IMR-90 (cell line): ENCODE results near the gene ACACB. TPM values are rescaled to one million over a fixed set of nuclear protein-coding genes. Genes with fewer than 3 reads are reported as not detected.

Experiments used
- ATAC-seq: fragments of 200-7000 bp; cut with Tn5 transposase; 2 replicates; pipeline ENCODE4 v1.9.1; 2020; ENCODE audit warnings: low read depth, mild to moderate bottlenecking, moderate library complexity
- BruUV-seq: library from RNA; stranded (reverse); fragments of 400-500 nt; replicated peaks from 2 replicates; lab custom pipeline; 2021; lab: Mats Ljungman, UMichigan
- CTCF ChIA-PET: fragments of 300-600 bp; formaldehyde crosslinking; extraction: SDS; loops from one replicate; lab custom pipeline; 2021; ENCODE audit warnings: antibody characterized with exemption; lab: Yijun Ruan, JAX
- POLR2A ChIA-PET: fragments of 300-600 bp; sonication (Branson Sonifier 250); formaldehyde crosslinking; loops from one replicate; lab custom pipeline; 2022; ENCODE audit warnings: antibody characterized with exemption; ENCODE audit not compliant: unreplicated experiment; lab: Charles Lee
- DNase-seq: peaks from one replicate; pipeline ENCODE4 v3.0.0; 2013
- H2AFZ ChIP-seq: replicated peaks from 2 replicates; pipeline ENCODE3; 2013; ENCODE audit warnings: low read length, mild to moderate bottlenecking; ENCODE audit not compliant: poor library complexity
- H2AK5ac ChIP-seq: 2 replicates; pipeline ENCODE4 v1.6.1; 2013; ENCODE audit warnings: low read depth, low read length, inconsistent platforms
- H2AK9ac ChIP-seq: replicated peaks from 2 replicates; pipeline ENCODE3; 2013; ENCODE audit warnings: mild to moderate bottlenecking, low read depth, low read length, moderate library complexity; ENCODE audit not compliant: poor library complexity
- H2BK120ac ChIP-seq: 2 replicates; pipeline ENCODE4 v1.6.1; 2013; ENCODE audit warnings: low read depth, low read length, inconsistent platforms
- H2BK15ac ChIP-seq: 3 replicates; pipeline ENCODE4 v1.6.1; 2013; ENCODE audit warnings: low read depth, low read length, inconsistent platforms
- H2BK20ac ChIP-seq: 2 replicates; pipeline ENCODE4 v1.6.1; 2013; ENCODE audit warnings: low read depth, mild to moderate bottlenecking, inconsistent platforms, low read length, moderate library complexity
- H2BK5ac ChIP-seq: 2 replicates; pipeline ENCODE4 v1.6.1; 2013; ENCODE audit warnings: mild to moderate bottlenecking, low read depth, low read length, inconsistent platforms; ENCODE audit not compliant: poor library complexity, severe bottlenecking
- H3K14ac ChIP-seq: replicated peaks from 2 replicates; pipeline ENCODE4 v1.6.1; 2013; ENCODE audit warnings: low read depth, low read length, inconsistent platforms
- H3K18ac ChIP-seq: 2 replicates; pipeline ENCODE4 v1.6.1; 2013; ENCODE audit warnings: low read depth, low read length, control low read depth
- H3K23ac ChIP-seq: 2 replicates; pipeline ENCODE4 v1.6.1; 2013; ENCODE audit warnings: low read depth, low read length, inconsistent platforms
- H3K27ac ChIP-seq: 2 replicates; pipeline ENCODE4 v1.5.1; 2013; ENCODE audit warnings: mild to moderate bottlenecking, control low read depth, low read length; ENCODE audit not compliant: insufficient read depth
- H3K27me3 ChIP-seq: 2 replicates; pipeline ENCODE4 v1.6.1; 2013; ENCODE audit warnings: low read length; ENCODE audit not compliant: control insufficient read depth, insufficient read depth
- H3K36me3 ChIP-seq: 2 replicates; pipeline ENCODE4 v1.6.1; 2013; ENCODE audit warnings: low read length, mixed read lengths; ENCODE audit not compliant: control insufficient read depth, insufficient read depth
- H3K4ac ChIP-seq: 2 replicates; pipeline ENCODE4 v1.6.1; 2013; ENCODE audit warnings: low read depth, low read length, inconsistent platforms
- H3K4me1 ChIP-seq: 2 replicates; pipeline ENCODE4 v1.6.1; 2013; ENCODE audit warnings: low read length, mixed read lengths; ENCODE audit not compliant: control insufficient read depth, insufficient read depth
- H3K4me2 ChIP-seq: 2 replicates; pipeline ENCODE4 v1.6.1; 2013; ENCODE audit warnings: low read depth, mild to moderate bottlenecking, control low read depth, low read length, moderate library complexity
- H3K4me3 ChIP-seq: 2 replicates; pipeline ENCODE4 v1.5.1; 2013; ENCODE audit warnings: low read depth, mild to moderate bottlenecking, control low read depth, low read length, moderate library complexity; ENCODE audit not compliant: insufficient read depth
- H3K56ac ChIP-seq: 2 replicates; pipeline ENCODE4 v1.6.1; 2013; ENCODE audit warnings: low read length, inconsistent platforms; ENCODE audit not compliant: insufficient read depth; ENCODE audit errors: extremely low read depth
- H3K79me1 ChIP-seq, 2 experiments: 2 replicates each; pipeline ENCODE4 v1.6.1; 2013; ENCODE audit warnings: low read length in 2 of 2, inconsistent platforms in 1 of 2, low read depth in 1 of 2
- H3K9ac ChIP-seq: 2 replicates; pipeline ENCODE4 v1.6.1; 2013; ENCODE audit warnings: low read depth, low read length, control low read depth
- H3K9me1 ChIP-seq: 2 replicates; pipeline ENCODE4 v1.6.1; 2013; ENCODE audit warnings: low read length, inconsistent platforms; ENCODE audit not compliant: insufficient read depth
- H3K9me3 ChIP-seq: 2 replicates; pipeline ENCODE4 v1.6.1; 2013; ENCODE audit warnings: low read length; ENCODE audit not compliant: control insufficient read depth, insufficient read depth
- H4K20me1 ChIP-seq: 2 replicates; pipeline ENCODE4 v1.6.1; 2013; ENCODE audit warnings: low read length, inconsistent platforms; ENCODE audit not compliant: insufficient read depth
- H4K5ac ChIP-seq: 2 replicates; pipeline ENCODE4 v1.6.1; 2013; ENCODE audit warnings: mild to moderate bottlenecking, low read depth, low read length, control low read depth
- H4K8ac ChIP-seq, 2 experiments: 2 replicates each; pipeline ENCODE4 v1.6.1; 2013; ENCODE audit warnings: low read depth in 2 of 2, low read length in 2 of 2, control low read depth in 1 of 2, inconsistent platforms in 1 of 2
- H4K91ac ChIP-seq: 2 replicates; pipeline ENCODE4 v1.6.1; 2013; ENCODE audit warnings: low read depth, low read length, inconsistent platforms; ENCODE audit not compliant: insufficient read depth
- CEBPB ChIP-seq: IDR thresholded peaks from 2 replicates; pipeline ENCODE4 v1.6.1; 2012; ENCODE audit warnings: low read depth, low read length, improper control_type of control experiment
- RFX5 ChIP-seq: IDR thresholded peaks from 2 replicates; pipeline ENCODE4 v1.8.0; 2012; ENCODE audit warnings: low read depth, mild to moderate bottlenecking, low read length, moderate library complexity
- WGBS, 2 experiments: methylation state at CpG; one replicate each; pipeline versions ENCODE4 v1.1.5 to v1.1.7; 2013; ENCODE audit warnings: missing lambda C conversion rate in 2 of 2; ENCODE audit not compliant: insufficient read length in 1 of 2; ENCODE audit errors: extremely low coverage in 2 of 2; 5-methylcytosine and 5-hydroxymethylcytosine counted together
- dilution Hi-C: fragments of 300-500 bp; cut with HindIII; formaldehyde crosslinking; loops from one replicate; pipeline ENCODE4 v1.14.3; 2018; ENCODE audit warnings: low sequenced_read_pairs; ENCODE audit not compliant: unreplicated experiment
- in situ Hi-C: fragments of 300-500 bp; cut with MboI; formaldehyde crosslinking; loops from 3 replicates; pipeline ENCODE4 v1.14.3; 2019; ENCODE audit warnings: low sequenced_read_pairs, inconsistent platforms, mixed read lengths
- intact Hi-C: fragments of 100-400 bp; cut with micrococcal nuclease; formaldehyde crosslinking; loops from 2 replicates; pipeline ENCODE4 v1.10.0; 2022
- polyA plus RNA-seq, 3 experiments: library from polyadenylated mRNA; depleted of rRNA; stranded (reverse); fragments of >200 nt; gene quantifications; 2 replicates each; pipeline ENCODE4 v1.2.3, GENCODE V29; 2012; ENCODE audit warnings: low replicate concordance in 1 of 3
- total RNA-seq: library from RNA; depleted of rRNA; stranded (reverse); fragments of >200 nt; gene quantifications from 2 replicates; pipeline ENCODE4 v1.2.3, GENCODE V29; 2012

Gene ACACB
- total and polyA plus RNA-seq, 2 of the 4 experiments (the other 2 are of a cell fraction): 2.0 to 2.1 TPM

DNA sequence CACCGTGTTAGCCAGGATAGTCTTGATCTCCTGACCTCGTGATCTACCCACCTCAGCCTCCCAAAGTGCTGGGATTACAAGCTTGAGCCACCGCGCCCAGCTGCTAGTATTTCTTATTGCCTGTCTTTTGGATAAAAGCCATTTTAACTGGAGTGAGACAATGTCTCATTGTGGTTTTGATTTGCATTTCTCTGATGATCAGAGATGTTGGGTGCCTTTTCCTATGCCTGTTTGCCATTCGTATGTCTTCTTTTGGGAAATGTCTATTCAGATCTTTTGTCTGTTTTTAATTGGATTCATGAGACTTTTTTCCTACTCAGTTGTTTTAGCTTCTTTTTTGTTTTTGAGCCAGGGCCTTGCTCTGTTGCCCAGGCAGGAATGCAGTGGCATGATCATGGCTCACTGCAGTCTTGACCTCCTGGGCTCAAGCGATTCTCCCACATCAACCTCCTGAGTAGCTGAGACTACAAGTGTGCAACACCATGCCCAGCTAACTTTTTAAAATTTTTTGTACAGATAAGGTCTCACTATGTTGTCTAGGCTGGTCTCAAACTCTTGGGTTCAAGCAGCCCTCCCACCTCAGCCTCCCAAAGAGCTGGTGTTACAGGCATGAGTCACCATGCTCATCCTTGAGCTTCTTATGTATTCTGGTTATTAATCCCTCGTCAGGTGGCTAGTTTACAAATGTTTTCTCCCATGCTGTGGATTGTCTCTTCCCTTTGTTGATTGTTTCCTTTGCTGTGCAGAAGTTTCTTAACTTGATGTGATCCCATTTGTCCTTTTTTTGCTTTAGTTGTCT lies 65.9 kb downstream of the ACACB start:
- BruUV-seq: no TSS peak
- H3K4ac ChIP-seq: no peak overlapping the region
- peaks cover 3% of the 10 kb centered on the region; the same call in 1 of the 2 replicates for H3K36me3 ChIP-seq
- H3K56ac ChIP-seq: no peak overlapping the region
- no peaks in the 10 kb centered on the region for H4K20me1 ChIP-seq
- H3K79me1 ChIP-seq: no peaks in the 10 kb centered on the region
- H2AFZ ChIP-seq: no peak overlapping the region
- H3K4me3 ChIP-seq: no peak overlapping the region
- H3K9ac ChIP-seq: no peak overlapping the region
- no peak overlapping the region for H2BK15ac ChIP-seq
- intact Hi-C loops (no loop called here), dilution Hi-C loops (no loop called here), in situ Hi-C loops (no loop called here)
- no peak for ATAC-seq
- H2BK5ac ChIP-seq: no peak overlapping the region
- H4K8ac ChIP-seq: no peak overlapping the region
- no peak overlapping the region for H3K4me2 ChIP-seq
- H3K27ac ChIP-seq: no peak overlapping the region
- whole genome bisulfite sequencing, 2 experiments: no CpG with 5 or more reads among the region's 7 CpGs
- H2AK5ac ChIP-seq: no peak overlapping the region
- no peak overlapping the region for H3K18ac ChIP-seq
- no peak for TF ChIP-seq CEBPB
- TF ChIP-seq RFX5: no peak
- CTCF ChIA-PET: no interaction called here
- H3K4me1 ChIP-seq: no peaks in the 10 kb centered on the region
- no peak overlapping the region for H4K5ac ChIP-seq
- no peak overlapping the region for H2BK20ac ChIP-seq
- H3K9me3 ChIP-seq: no peaks in the 10 kb centered on the region
- POLR2A ChIA-PET: no interaction called here
- H4K91ac ChIP-seq: no peak overlapping the region
- H3K14ac ChIP-seq: no peak overlapping the region
- no peak overlapping the region for H2BK120ac ChIP-seq
- no peak for DNase-seq
- H2AK9ac ChIP-seq: no peak overlapping the region
- H3K27me3 ChIP-seq: no peaks in the 10 kb centered on the region
- no peak overlapping the region for H3K23ac ChIP-seq
- no peaks in the 10 kb centered on the region for H3K9me1 ChIP-seq
